Neural cell (in vitro differentiated cells): ENCODE measurements around the gene HOXA1.
A peak's percentile ranks its signal among the peaks of the same experiment; 100 is the strongest.

ENCODE experiments used
- EP300 ChIP-seq: fragments of 450-650 bp; conservative IDR thresholded peaks from 2 replicates; pipeline ENCODE4 v1.6.1; 2014; ENCODE audit warnings: antibody characterized with exemption, mild to moderate bottlenecking, moderate library complexity; ENCODE audit not compliant: poor library complexity, severe bottlenecking
- EZH2 ChIP-seq: fragments of 200-600, 300-800 bp; shearing (Covaris generic), sonication (generic); IDR thresholded peaks from 2 replicates; pipeline ENCODE4 v1.6.1; 2014; ENCODE audit warnings: antibody characterized with exemption, low read length, borderline replicate concordance, mild to moderate bottlenecking; ENCODE audit not compliant: insufficient read depth, poor library complexity, severe bottlenecking
- POLR2AphosphoS5 ChIP-seq: IDR thresholded peaks from 2 replicates; pipeline ENCODE4 v1.6.1; 2012
- RAD21 ChIP-seq: fragments of 450-650 bp; conservative IDR thresholded peaks from 2 replicates; pipeline ENCODE4 v1.6.1; 2014; ENCODE audit warnings: antibody characterized with exemption, mild to moderate bottlenecking, moderate library complexity
- SMC3 ChIP-seq: fragments of 450-650 bp; conservative IDR thresholded peaks from 2 replicates; pipeline ENCODE4 v1.6.1; 2014; ENCODE audit warnings: antibody characterized with exemption, mild to moderate bottlenecking, moderate library complexity; ENCODE audit not compliant: poor library complexity
- TAF1 ChIP-seq: IDR thresholded peaks from 2 replicates; pipeline ENCODE4 v1.6.1; 2012; ENCODE audit warnings: low read depth
- TF ChIP-seq, protein P1 (sequence below): fragments of 450-650 bp; IDR thresholded peaks from 2 replicates; pipeline ENCODE4 v1.5.1; 2014; ENCODE audit warnings: antibody characterized with exemption, mild to moderate bottlenecking, moderate library complexity; ENCODE audit not compliant: poor library complexity, severe bottlenecking
- TF ChIP-seq, protein P2 (sequence below): IDR thresholded peaks from 2 replicates; pipeline ENCODE4 v1.6.1; 2012; ENCODE audit warnings: borderline replicate concordance

DNA sequence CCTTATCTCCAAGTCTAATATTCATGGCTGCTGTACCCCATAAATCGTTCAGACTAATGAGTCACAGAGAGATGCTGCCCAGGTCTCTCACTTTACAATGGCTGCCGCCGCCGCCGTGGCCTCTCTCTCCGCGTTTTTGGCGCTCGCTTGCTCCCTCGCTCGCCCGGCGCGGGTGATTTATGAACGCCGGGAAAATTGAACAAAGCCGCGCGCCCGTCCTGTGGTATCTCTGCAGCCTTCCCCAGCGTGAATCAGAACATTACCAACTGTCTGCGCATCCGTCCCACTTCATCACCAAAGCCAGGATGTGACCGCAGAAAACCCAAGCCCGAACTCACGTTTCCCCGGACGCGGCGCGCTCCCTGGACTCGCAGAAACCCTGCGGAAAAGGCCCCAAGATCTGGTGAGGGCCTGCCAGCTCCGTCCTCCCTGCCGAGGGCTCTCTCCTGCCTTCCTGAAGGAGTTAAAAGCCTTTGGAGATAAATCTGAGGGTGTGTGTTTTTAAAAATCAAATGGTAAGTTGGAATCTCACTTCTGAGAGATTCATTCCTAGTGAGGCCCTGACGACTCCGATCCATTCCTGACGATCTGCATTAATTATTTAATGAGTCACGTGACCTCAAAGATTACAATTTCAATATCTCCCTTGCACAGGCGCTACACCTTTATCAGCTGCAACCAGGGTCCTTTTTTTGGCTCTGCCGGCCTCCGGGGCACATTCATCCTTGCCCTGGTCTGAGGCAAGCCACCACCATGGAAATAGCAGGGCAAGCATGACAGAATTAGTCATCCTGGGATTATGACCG is 28.5 kb upstream of the HOXA1 start:
- TF ChIP-seq, protein P1, sequence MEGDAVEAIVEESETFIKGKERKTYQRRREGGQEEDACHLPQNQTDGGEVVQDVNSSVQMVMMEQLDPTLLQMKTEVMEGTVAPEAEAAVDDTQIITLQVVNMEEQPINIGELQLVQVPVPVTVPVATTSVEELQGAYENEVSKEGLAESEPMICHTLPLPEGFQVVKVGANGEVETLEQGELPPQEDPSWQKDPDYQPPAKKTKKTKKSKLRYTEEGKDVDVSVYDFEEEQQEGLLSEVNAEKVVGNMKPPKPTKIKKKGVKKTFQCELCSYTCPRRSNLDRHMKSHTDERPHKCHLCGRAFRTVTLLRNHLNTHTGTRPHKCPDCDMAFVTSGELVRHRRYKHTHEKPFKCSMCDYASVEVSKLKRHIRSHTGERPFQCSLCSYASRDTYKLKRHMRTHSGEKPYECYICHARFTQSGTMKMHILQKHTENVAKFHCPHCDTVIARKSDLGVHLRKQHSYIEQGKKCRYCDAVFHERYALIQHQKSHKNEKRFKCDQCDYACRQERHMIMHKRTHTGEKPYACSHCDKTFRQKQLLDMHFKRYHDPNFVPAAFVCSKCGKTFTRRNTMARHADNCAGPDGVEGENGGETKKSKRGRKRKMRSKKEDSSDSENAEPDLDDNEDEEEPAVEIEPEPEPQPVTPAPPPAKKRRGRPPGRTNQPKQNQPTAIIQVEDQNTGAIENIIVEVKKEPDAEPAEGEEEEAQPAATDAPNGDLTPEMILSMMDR = no peak
- no peak for TF ChIP-seq RAD21
- no peak for TF ChIP-seq POLR2AphosphoS5
- no peak for TF ChIP-seq EP300
- TF ChIP-seq EZH2 = peak; percentile 42
- no peak for TF ChIP-seq SMC3
- TF ChIP-seq, protein P2, sequence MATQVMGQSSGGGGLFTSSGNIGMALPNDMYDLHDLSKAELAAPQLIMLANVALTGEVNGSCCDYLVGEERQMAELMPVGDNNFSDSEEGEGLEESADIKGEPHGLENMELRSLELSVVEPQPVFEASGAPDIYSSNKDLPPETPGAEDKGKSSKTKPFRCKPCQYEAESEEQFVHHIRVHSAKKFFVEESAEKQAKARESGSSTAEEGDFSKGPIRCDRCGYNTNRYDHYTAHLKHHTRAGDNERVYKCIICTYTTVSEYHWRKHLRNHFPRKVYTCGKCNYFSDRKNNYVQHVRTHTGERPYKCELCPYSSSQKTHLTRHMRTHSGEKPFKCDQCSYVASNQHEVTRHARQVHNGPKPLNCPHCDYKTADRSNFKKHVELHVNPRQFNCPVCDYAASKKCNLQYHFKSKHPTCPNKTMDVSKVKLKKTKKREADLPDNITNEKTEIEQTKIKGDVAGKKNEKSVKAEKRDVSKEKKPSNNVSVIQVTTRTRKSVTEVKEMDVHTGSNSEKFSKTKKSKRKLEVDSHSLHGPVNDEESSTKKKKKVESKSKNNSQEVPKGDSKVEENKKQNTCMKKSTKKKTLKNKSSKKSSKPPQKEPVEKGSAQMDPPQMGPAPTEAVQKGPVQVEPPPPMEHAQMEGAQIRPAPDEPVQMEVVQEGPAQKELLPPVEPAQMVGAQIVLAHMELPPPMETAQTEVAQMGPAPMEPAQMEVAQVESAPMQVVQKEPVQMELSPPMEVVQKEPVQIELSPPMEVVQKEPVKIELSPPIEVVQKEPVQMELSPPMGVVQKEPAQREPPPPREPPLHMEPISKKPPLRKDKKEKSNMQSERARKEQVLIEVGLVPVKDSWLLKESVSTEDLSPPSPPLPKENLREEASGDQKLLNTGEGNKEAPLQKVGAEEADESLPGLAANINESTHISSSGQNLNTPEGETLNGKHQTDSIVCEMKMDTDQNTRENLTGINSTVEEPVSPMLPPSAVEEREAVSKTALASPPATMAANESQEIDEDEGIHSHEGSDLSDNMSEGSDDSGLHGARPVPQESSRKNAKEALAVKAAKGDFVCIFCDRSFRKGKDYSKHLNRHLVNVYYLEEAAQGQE = no peak
- no peak for TF ChIP-seq TAF1
